ENCODE measurements around the gene GEMIN4. TPM values are rescaled to one million over a fixed set of nuclear protein-coding genes. Genes with fewer than 3 reads are reported as not detected.

Gene GEMIN4
- total RNA-seq (2022; extraction: Qiagen RNA extraction): 47.9 to 59.8 TPM (median 56.5 TPM) in 5 replicates

GRCh38 chr17:752002-752619 is at the start of gene GEMIN4:
Gene GEMIN4 (minus strand): TSS chr17:752264. CDS start chr17:752142, 122 bp downstream.

DNA sequence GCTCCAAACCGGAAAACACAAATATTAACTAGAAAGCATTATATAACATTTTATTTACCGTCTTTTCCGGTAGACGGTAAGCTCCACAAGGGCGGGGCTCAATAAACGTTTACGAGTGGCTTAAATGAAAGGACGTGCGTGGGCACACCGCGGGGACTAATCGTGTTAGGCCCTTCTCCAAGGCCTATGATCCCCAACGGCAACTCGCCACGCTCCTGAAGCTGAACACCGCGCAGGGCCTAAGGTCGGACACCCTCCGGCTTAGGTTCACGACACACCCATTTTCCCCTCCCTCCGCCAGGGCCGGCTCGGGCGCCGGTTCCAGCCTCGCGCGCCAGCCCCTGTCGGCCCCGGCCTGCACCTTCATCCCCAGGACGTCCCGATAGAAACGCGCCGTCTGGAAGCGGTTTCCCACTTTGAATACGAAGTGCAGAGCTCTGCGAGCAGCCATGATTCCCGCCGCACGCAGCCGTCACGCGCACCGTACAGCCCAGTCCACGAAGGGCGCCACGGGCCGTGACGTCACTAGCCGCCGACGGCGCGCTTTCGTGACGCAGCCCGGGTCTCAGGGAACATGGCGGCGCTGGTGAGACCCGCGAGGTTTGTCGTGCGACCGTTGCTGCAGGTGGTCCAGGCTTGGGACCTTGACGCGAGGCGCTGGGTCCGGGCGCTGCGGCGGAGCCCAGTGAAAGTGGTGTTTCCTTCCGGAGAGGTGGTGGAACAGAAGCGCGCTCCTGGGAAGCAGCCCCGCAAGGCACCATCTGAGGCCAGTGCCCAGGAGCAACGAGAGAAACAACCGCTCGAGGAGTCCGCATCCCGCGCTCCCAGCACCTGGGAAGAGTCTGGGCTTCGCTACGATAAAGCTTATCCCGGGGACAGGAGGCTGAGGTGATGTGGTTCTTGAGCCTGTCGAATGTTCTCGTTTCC is 30.0 kb upstream of the GEMIN4 start, which contains the start of the genes GLOD4 and MRM3:
TSS of gene GLOD4 (minus strand) at position 476 of the 927 bp plus-strand sequence. CDS start at position 451, 25 bp downstream.
TSS of gene MRM3 (plus strand) at position 549 of the 927 bp plus-strand sequence. CDS start at position 575, 26 bp downstream.

DNA sequence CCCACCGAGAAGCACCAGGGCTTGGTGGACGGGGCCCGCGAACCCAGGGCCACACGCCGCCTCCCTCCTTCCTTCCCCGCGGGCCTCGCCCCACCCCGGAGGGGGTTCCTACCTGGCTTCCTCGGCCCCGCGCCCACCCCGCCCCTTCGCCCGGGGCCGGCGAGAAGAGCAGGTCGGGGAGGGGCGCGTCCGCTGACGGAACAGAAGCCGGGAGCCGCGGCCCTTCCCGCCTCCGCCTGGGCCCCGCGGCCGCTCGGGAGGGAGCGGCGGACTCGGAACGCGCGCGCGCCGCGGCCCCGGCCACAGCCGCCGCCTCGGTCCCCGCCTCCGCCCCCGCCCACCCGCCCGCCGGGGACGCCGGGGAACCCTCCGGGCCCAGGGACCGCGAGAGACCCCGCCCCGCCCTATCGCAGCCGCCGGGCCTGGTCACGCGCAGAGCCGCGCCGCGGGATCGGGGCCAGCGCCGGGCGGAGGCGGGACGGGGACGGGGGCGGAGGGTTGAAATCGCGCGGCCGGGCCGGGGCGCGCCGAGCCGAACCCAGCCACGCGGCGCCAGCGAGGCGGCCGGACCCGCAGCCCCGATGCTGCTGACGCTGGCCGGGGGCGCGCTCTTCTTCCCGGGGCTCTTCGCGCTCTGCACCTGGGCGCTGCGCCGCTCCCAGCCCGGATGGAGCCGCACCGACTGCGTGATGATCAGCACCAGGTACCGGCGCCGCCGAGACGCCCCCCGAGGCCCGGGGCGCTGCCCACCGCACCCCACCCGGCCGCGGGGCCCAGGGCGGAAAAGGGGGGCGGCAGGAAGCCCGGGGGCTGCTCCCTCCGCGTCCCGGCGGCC is 19.8 kb downstream of the GEMIN4 start, which contains the start of gene TLCD3A:
TSS of gene TLCD3A (plus strand) at position 530 of the 835 bp plus-strand sequence. CDS start at position 582, 52 bp downstream.

Other genes with a start within 250 kb of the GEMIN4 start
- 20.9 to 33.1 TPM (median 27.5 TPM) in 5 replicates for gene VPS53, start 37.4 kb downstream of the GEMIN4 start, total RNA-seq (2022; extraction: Qiagen RNA extraction)
- gene TLCD3A, start 19.7 kb downstream of the GEMIN4 start, total RNA-seq (2022; extraction: Qiagen RNA extraction): 56.2 to 61.9 TPM (median 60.6 TPM) in 5 replicates
- 94.1 to 140 TPM (median 101 TPM) in 5 replicates for gene GLOD4, start 30.0 kb upstream of the GEMIN4 start, total RNA-seq (2022; extraction: Qiagen RNA extraction)
- gene MRM3, start 30.1 kb upstream of the GEMIN4 start, total RNA-seq (2022; extraction: Qiagen RNA extraction): 40.2 to 46.1 TPM (median 43.3 TPM) in 5 replicates
- 20.8 to 28.0 TPM (median 23.9 TPM) in 5 replicates for gene NXN, start 227.5 kb upstream of the GEMIN4 start, total RNA-seq (2022; extraction: Qiagen RNA extraction)
- gene TIMM22, start 244.9 kb upstream of the GEMIN4 start, total RNA-seq (2022; extraction: Qiagen RNA extraction): 26.9 to 30.0 TPM (median 29.3 TPM) in 5 replicates